Activated CD4-positive, alpha-beta T cell treated with anti-CD3 and anti-CD28 coated beads, Interleukin-10, Interleukin-2, amounts not matched to agents 100 ng/mL and 50 ng/mL, durations not matched to agents 16 hours and 8 hours (primary cell): Measurements from ENCODE around the gene HTT.

Experiments
- DNase-seq: peaks from one replicate; pipeline ENCODE4 v3.0.0-alpha.2; 2020

HTT gene

GRCh38 chr4:3255611-3256186 is 181.2 kb downstream of the HTT start:
- DNase-seq: no peak

GRCh38 chr4:3256230-3257102 is 182.0 kb downstream of the HTT start:
- DNase-seq: no peak

GRCh38 chr4:3257103-3257555 is 182.6 kb downstream of the HTT start:
- DNase-seq: no peak

GRCh38 chr4:3257556-3258482 is 183.3 kb downstream of the HTT start:
- no peak for DNase-seq

GRCh38 chr4:3261411-3262207 is 187.1 kb downstream of the HTT start:
- no peak for DNase-seq

GRCh38 chr4:3262208-3263052 is 187.9 kb downstream of the HTT start:
- DNase-seq: no peak

- no peak for DNase-seq
Observed at GRCh38 chr4:3263053-3263875, 188.8 kb downstream of the HTT start.

- DNase-seq: no peak
Observed at GRCh38 chr4:3263876-3264193, 189.4 kb downstream of the HTT start.

- DNase-seq: no peak
Observed at GRCh38 chr4:3266076-3266475, 191.6 kb downstream of the HTT start.

GRCh38 chr4:3267576-3268394 is 193.3 kb downstream of the HTT start:
- DNase-seq: no peak

- no peak for DNase-seq
Observed at GRCh38 chr4:3268395-3269104, 194.1 kb downstream of the HTT start.

GRCh38 chr4:3269105-3269927 is 194.8 kb downstream of the HTT start:
- DNase-seq: no peak

- DNase-seq: no peak
Observed at GRCh38 chr4:3269991-3270611, 195.6 kb downstream of the HTT start.

- no peak for DNase-seq
Observed at GRCh38 chr4:3271131-3271530, 196.7 kb downstream of the HTT start.

- DNase-seq: no peak
Observed at GRCh38 chr4:3276986-3277385, 202.5 kb downstream of the HTT start.

GRCh38 chr4:3280466-3280865 is 206.0 kb downstream of the HTT start:
- no peak for DNase-seq

- DNase-seq: no peak
Observed at GRCh38 chr4:3283483-3283882, 209.0 kb downstream of the HTT start.

- DNase-seq: no peak
Observed at GRCh38 chr4:3283916-3284315, 209.4 kb downstream of the HTT start.
